Transverse colon (tissue), 3 donors: ENCODE data around the gene MAP4K4.

Source experiments
- EP300 ChIP-seq: sonication (generic); formaldehyde crosslinking; IDR thresholded peaks from one replicate; pipeline ENCODE4 v1.6.1; 2017; ENCODE audit warnings: antibody characterized with exemption, low read depth
- POLR2A ChIP-seq: fragments of 450-650 bp; IDR thresholded peaks from one replicate; pipeline ENCODE4 v1.6.1; 2016; ENCODE audit warnings: antibody characterized with exemption, mild to moderate bottlenecking, moderate library complexity
- TF ChIP-seq, protein P1 (sequence below), 5 experiments: fragments of 200-600 bp in 3 of 5; fragments of 450-650 bp in 2 of 5; sonication (generic) in 3 of 5; IDR thresholded peaks; 1 replicate in 2 of 5; 2 replicates in 3 of 5; pipeline ENCODE4 v1.5.1; 2016 to 2017; ENCODE audit warnings: antibody characterized with exemption in 5 of 5, inconsistent platforms in 3 of 5, mild to moderate bottlenecking in 2 of 5, moderate library complexity in 1 of 5

DNA sequence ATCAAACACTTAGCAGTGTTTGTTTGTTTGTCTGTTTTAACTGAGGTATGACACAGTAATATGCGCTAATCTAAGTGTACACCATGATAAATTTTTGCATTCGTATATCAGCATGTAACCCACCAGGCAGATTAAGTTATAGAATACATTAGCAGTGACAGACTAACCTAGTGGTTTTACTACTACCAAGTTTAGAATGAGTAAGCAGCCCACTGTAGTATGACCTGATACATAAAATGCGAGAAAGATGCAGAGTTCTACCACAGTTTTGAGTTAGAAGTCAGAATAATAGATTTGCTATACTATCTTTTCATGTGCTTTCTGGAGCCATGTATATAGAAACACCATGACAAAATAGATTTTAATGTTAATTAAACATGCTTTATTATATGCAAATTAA is 19.1 kb upstream of the MAP4K4 start:
- TF ChIP-seq, protein P1, sequence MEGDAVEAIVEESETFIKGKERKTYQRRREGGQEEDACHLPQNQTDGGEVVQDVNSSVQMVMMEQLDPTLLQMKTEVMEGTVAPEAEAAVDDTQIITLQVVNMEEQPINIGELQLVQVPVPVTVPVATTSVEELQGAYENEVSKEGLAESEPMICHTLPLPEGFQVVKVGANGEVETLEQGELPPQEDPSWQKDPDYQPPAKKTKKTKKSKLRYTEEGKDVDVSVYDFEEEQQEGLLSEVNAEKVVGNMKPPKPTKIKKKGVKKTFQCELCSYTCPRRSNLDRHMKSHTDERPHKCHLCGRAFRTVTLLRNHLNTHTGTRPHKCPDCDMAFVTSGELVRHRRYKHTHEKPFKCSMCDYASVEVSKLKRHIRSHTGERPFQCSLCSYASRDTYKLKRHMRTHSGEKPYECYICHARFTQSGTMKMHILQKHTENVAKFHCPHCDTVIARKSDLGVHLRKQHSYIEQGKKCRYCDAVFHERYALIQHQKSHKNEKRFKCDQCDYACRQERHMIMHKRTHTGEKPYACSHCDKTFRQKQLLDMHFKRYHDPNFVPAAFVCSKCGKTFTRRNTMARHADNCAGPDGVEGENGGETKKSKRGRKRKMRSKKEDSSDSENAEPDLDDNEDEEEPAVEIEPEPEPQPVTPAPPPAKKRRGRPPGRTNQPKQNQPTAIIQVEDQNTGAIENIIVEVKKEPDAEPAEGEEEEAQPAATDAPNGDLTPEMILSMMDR (IDR thresholded peaks at IDR 0.05): no peak
- TF ChIP-seq POLR2A (no peak), EP300 (no peak)
